CD14-positive monocyte (primary cell): ENCODE measurements around the gene PRSS23. TPM values are rescaled to one million over a fixed set of nuclear protein-coding genes. Genes with fewer than 3 reads are reported as not detected.

ENCODE experiments used
- DNase-seq, 3 donors: peaks; one replicate each; pipeline ENCODE4 v3.0.0-alpha.2; 2011 to 2022
- H2AFZ ChIP-seq: 2 replicates; pipeline ENCODE4 v1.6.0; 2012; ENCODE audit warnings: mild to moderate bottlenecking, low read depth, low read length, inconsistent platforms; ENCODE audit not compliant: insufficient read depth, poor library complexity, severe bottlenecking
- H3K27ac ChIP-seq, 2 donors: 1 replicate in 1 of 2; 2 replicates in 1 of 2; pipeline ENCODE4 v1.5.1; 2012 to 2013; ENCODE audit warnings: low read length in 2 of 2, control low read depth in 1 of 2, inconsistent platforms in 1 of 2, low read depth in 1 of 2, mild to moderate bottlenecking in 1 of 2
- H3K27me3 ChIP-seq, 2 donors: one replicate each; pipeline versions ENCODE4 v1.6.0 to v1.6.1; 2011 to 2013; ENCODE audit warnings: low read length in 2 of 2; ENCODE audit not compliant: control insufficient read depth in 2 of 2, insufficient read depth in 2 of 2
- H3K36me3 ChIP-seq, 2 donors: replicated peaks in 1 of 2; 1 replicate in 1 of 2; 2 replicates in 1 of 2; pipeline versions ENCODE4 v1.5.1 to v1.6.1; 2012 to 2013; ENCODE audit warnings: low read length in 2 of 2, control low read depth in 1 of 2, inconsistent platforms in 1 of 2, mild to moderate bottlenecking in 1 of 2; ENCODE audit not compliant: insufficient read depth in 2 of 2, control insufficient read depth in 1 of 2
- H3K4me1 ChIP-seq, 2 donors: 1 replicate in 1 of 2; 2 replicates in 1 of 2; pipeline versions ENCODE4 v1.5.1 to v1.6.1; 2012 to 2013; ENCODE audit warnings: low read length in 2 of 2, control low read depth in 1 of 2, inconsistent platforms in 1 of 2, mild to moderate bottlenecking in 1 of 2, moderate library complexity in 1 of 2; ENCODE audit not compliant: insufficient read depth in 2 of 2, control insufficient read depth in 1 of 2
- H3K4me2 ChIP-seq: replicated peaks from 2 replicates; pipeline ENCODE3; 2012; ENCODE audit warnings: low read length, moderate library complexity, mild to moderate bottlenecking; ENCODE audit not compliant: poor library complexity, severe bottlenecking; ENCODE audit errors: extremely low read depth
- H3K4me3 ChIP-seq, 3 experiments: fragments of 200-600 bp in 1 of 3; sonication (generic) in 1 of 3; replicated peaks in 1 of 3; 1 replicate in 2 of 3; 2 replicates in 1 of 3; pipeline ENCODE4 v1.5.1; 2011 to 2013; ENCODE audit warnings: low read length in 3 of 3, mild to moderate bottlenecking in 3 of 3, control low read depth in 2 of 3, low read depth in 2 of 3, inconsistent platforms in 1 of 3, moderate library complexity in 1 of 3
- H3K79me2 ChIP-seq: 2 replicates; pipeline ENCODE4 v1.6.0; 2012; ENCODE audit warnings: mild to moderate bottlenecking, control low read depth, inconsistent platforms, low read length, moderate library complexity; ENCODE audit not compliant: insufficient read depth
- H3K9ac ChIP-seq: 2 replicates; pipeline ENCODE4 v1.6.0; 2017; ENCODE audit warnings: low read length, mild to moderate bottlenecking; ENCODE audit not compliant: insufficient read depth, poor library complexity, severe bottlenecking
- H3K9me3 ChIP-seq, 2 donors: replicated peaks in 1 of 2; 1 replicate in 1 of 2; 2 replicates in 1 of 2; pipeline versions ENCODE4 v1.5.1 to v1.6.1; 2012 to 2013; ENCODE audit warnings: low read length in 2 of 2, control low read depth in 1 of 2; ENCODE audit not compliant: control insufficient read depth in 1 of 2, insufficient read depth in 1 of 2
- H4K20me1 ChIP-seq: 2 replicates; pipeline ENCODE4 v1.6.0; 2012; ENCODE audit warnings: mild to moderate bottlenecking, low read length, control low read depth, moderate library complexity; ENCODE audit not compliant: insufficient read depth
- H3K27ac Mint-ChIP-seq, 7 donors: one replicate each; pipeline ENCODE4 v1.8.0; 2020; ENCODE audit warnings: mild to moderate bottlenecking in 7 of 7, mixed read lengths in 7 of 7, moderate library complexity in 6 of 7, inconsistent platforms in 2 of 7
- H3K27me3 Mint-ChIP-seq, 3 donors: one replicate each; pipeline ENCODE4 v1.8.0; 2021 to 2022; ENCODE audit warnings: low read depth in 3 of 3, mild to moderate bottlenecking in 3 of 3, mixed read lengths in 3 of 3, moderate library complexity in 3 of 3, inconsistent platforms in 1 of 3
- H3K36me3 Mint-ChIP-seq, 2 donors: one replicate each; pipeline ENCODE4 v1.8.0; 2020; ENCODE audit warnings: mixed read lengths in 2 of 2, inconsistent platforms in 1 of 2, mild to moderate bottlenecking in 1 of 2
- H3K4me1 Mint-ChIP-seq: one replicate; pipeline ENCODE4 v1.8.0; 2020; ENCODE audit warnings: mild to moderate bottlenecking, mixed read lengths
- H3K4me3 Mint-ChIP-seq, 2 donors: one replicate each; pipeline ENCODE4 v1.8.0; 2020; ENCODE audit warnings: mild to moderate bottlenecking in 2 of 2, mixed read lengths in 2 of 2, moderate library complexity in 1 of 2
- H3K9me3 Mint-ChIP-seq, 7 donors: one replicate each; pipeline ENCODE4 v1.8.0; 2020 to 2022; ENCODE audit warnings: mixed read lengths in 7 of 7, mild to moderate bottlenecking in 6 of 7, moderate library complexity in 6 of 7, inconsistent platforms in 2 of 7
- CTCF ChIP-seq: fragments of 200-600 bp; IDR thresholded peaks from one replicate; pipeline ENCODE4 v1.8.0; 2022; ENCODE audit warnings: antibody characterized with exemption, mild to moderate bottlenecking
- WGBS: methylation state at CpG from one replicate; pipeline ENCODE4 v1.1.5; 2013; ENCODE audit warnings: missing lambda C conversion rate; ENCODE audit not compliant: insufficient coverage; 5-methylcytosine and 5-hydroxymethylcytosine counted together
- intact Hi-C, 2 donors: fragments of 100-400 bp; cut with micrococcal nuclease; formaldehyde crosslinking; loops; one replicate each; pipeline versions ENCODE4 v1.15.0 to v1.15.1; 2023
- polyA plus RNA-seq, 3 donors: library from polyadenylated mRNA; depleted of rRNA in 1 of 3; unstranded in 2 of 3; stranded (reverse) in 1 of 3; fragments of 300-500 nt in 2 of 3; fragments of >200 nt in 1 of 3; fragmentation: Illumina TruSeq in 2 of 3; gene quantifications; 1 replicate in 2 of 3; 2 replicates in 1 of 3; pipeline ENCODE4 v1.2.3, GENCODE V29; 2012 to 2021

PRSS23 gene
- polyA plus RNA-seq, 3 donors = 0.08 to 0.19 TPM; not detected in 1

- intact Hi-C loops = no loop called here
- no peak overlapping the region for H2AFZ ChIP-seq
Measured at GRCh38 chr11:86793307-86793706, 7.0 kb upstream of the PRSS23 start.

GRCh38 chr11:86795511-86795910, 4.8 kb upstream of the PRSS23 start:
- TF ChIP-seq CTCF = no peak
- Mint-ChIP-seq H3K4me3 (no peak overlapping the region), H3K27ac (no peak overlapping the region), H3K27me3 (peaks cover 20 to 22% (median 20%) of the 10 kb centered on the region in 3 donors), H3K4me1 (peaks cover 5% of the 10 kb centered on the region), H3K9me3 (peaks cover 0 to 5% (median 0%) of the 10 kb centered on the region in 7 donors), H3K36me3 (no peaks in the 10 kb centered on the region)
- Histone ChIP-seq H4K20me1 (no peaks in the 10 kb centered on the region), H3K79me2 (no peaks in the 10 kb centered on the region), H3K4me2 (no peak overlapping the region), H2AFZ (no peak overlapping the region), H3K9ac (no peak overlapping the region), H3K4me3 (no peak overlapping the region), H3K9me3 (peaks cover 0 to 5% of the 10 kb centered on the region in 2 donors), H3K36me3 (no peaks in the 10 kb centered on the region), H3K27me3 (peaks cover 12 to 15% of the 10 kb centered on the region in 2 donors), H3K27ac (no peak overlapping the region), H3K4me1 (peaks cover 3 to 7% of the 10 kb centered on the region in 2 donors)
- no peak for DNase-seq
- WGBS = no CpG with 5 or more reads among the region's 2 CpGs
- intact Hi-C loops = no loop called here

More at GRCh38 chr11:86793307-86793706, 7.0 kb upstream of the PRSS23 start:
- Histone ChIP-seq H3K4me3 (no peak overlapping the region), H3K27ac (no peak overlapping the region), H3K9me3 (no peaks in the 10 kb centered on the region), H3K27me3 (peaks cover under 1 to 3% of the 10 kb centered on the region in 2 donors), H3K79me2 (no peaks in the 10 kb centered on the region), H4K20me1 (no peaks in the 10 kb centered on the region), H3K9ac (no peak overlapping the region), H3K4me1 (no peaks in the 10 kb centered on the region), H3K36me3 (no peaks in the 10 kb centered on the region), H3K4me2 (no peak overlapping the region)
- no peak overlapping the region for H3K27ac Mint-ChIP-seq
- no peaks in the 10 kb centered on the region for H3K9me3 Mint-ChIP-seq
- no peak overlapping the region for H3K4me3 Mint-ChIP-seq
- no peak for DNase-seq
- WGBS = 83% methylated on average over 1 of the region's 1 CpG
- no peak for TF ChIP-seq CTCF
- no peaks in the 10 kb centered on the region for H3K4me1 Mint-ChIP-seq
- H3K36me3 Mint-ChIP-seq = no peaks in the 10 kb centered on the region
- peaks cover 2 to 7% (median 2%) of the 10 kb centered on the region in 3 donors for H3K27me3 Mint-ChIP-seq
